Nephron progenitor cell (in vitro differentiated cells): Measurements from ENCODE around the gene COL21A1.

ENCODE experiments used
- DNase-seq: peaks from one replicate; pipeline ENCODE4 v3.0.0; 2021
- H3K27ac Mint-ChIP-seq: 2 replicates; pipeline ENCODE4 v1.8.0; 2021; ENCODE audit warnings: mild to moderate bottlenecking, moderate library complexity, mixed read lengths
- H3K27me3 Mint-ChIP-seq: 2 replicates; pipeline ENCODE4 v1.8.0; 2021; ENCODE audit warnings: mild to moderate bottlenecking, low read depth, mixed read lengths; ENCODE audit not compliant: poor library complexity
- H3K36me3 Mint-ChIP-seq: 2 replicates; pipeline ENCODE4 v1.8.0; 2021; ENCODE audit warnings: low read depth, mixed read lengths
- H3K4me1 Mint-ChIP-seq: 2 replicates; pipeline ENCODE4 v1.8.0; 2021; ENCODE audit warnings: mixed read lengths
- H3K4me3 Mint-ChIP-seq: 2 replicates; pipeline ENCODE4 v1.8.0; 2021; ENCODE audit warnings: mild to moderate bottlenecking, moderate library complexity, mixed read lengths
- H3K9me3 Mint-ChIP-seq: 2 replicates; pipeline ENCODE4 v1.8.0; 2021; ENCODE audit warnings: mild to moderate bottlenecking, moderate library complexity, mixed read lengths
- CTCF ChIP-seq: fragments of 200-600 bp; sonication (generic); IDR thresholded peaks from 2 replicates; pipeline ENCODE4 v1.5.0; 2021; ENCODE audit warnings: antibody characterized with exemption

Gene COL21A1

GRCh38 chr6:56169366-56169765 is 78.0 kb downstream of the COL21A1 start:
- Mint-ChIP-seq H3K9me3 (peaks cover 29% of the 10 kb centered on the region), H3K4me1 (no peaks in the 10 kb centered on the region), H3K4me3 (no peak overlapping the region), H3K27ac (no peak overlapping the region), H3K27me3 (no peaks in the 10 kb centered on the region), H3K36me3 (no peaks in the 10 kb centered on the region)
- TF ChIP-seq CTCF = no peak
- DNase-seq = no peak

- DNase-seq = no peak
- H3K27ac Mint-ChIP-seq = no peak overlapping the region
- no peaks in the 10 kb centered on the region for H3K4me1 Mint-ChIP-seq
- no peaks in the 10 kb centered on the region for H3K36me3 Mint-ChIP-seq
- peaks cover 22% of the 10 kb centered on the region for H3K9me3 Mint-ChIP-seq
- no peaks in the 10 kb centered on the region for H3K27me3 Mint-ChIP-seq
- TF ChIP-seq CTCF = no peak
- H3K4me3 Mint-ChIP-seq = no peak overlapping the region
Measured at GRCh38 chr6:56168596-56168995, 78.8 kb downstream of the COL21A1 start.

GRCh38 chr6:56162081-56162480 is 85.3 kb downstream of the COL21A1 start:
- DNase-seq = no peak
- Mint-ChIP-seq H3K27me3 (no peaks in the 10 kb centered on the region), H3K4me3 (no peak overlapping the region), H3K9me3 (no peaks in the 10 kb centered on the region), H3K36me3 (no peaks in the 10 kb centered on the region), H3K4me1 (peaks cover 5% of the 10 kb centered on the region), H3K27ac (no peak overlapping the region)
- no peak for TF ChIP-seq CTCF

- no peaks in the 10 kb centered on the region for H3K27me3 Mint-ChIP-seq
- TF ChIP-seq CTCF = no peak
- no peak for DNase-seq
- H3K9me3 Mint-ChIP-seq = no peaks in the 10 kb centered on the region
- H3K4me3 Mint-ChIP-seq = no peak overlapping the region
- H3K4me1 Mint-ChIP-seq = peaks cover 13% of the 10 kb centered on the region
- H3K27ac Mint-ChIP-seq = no peak overlapping the region
- H3K36me3 Mint-ChIP-seq = no peaks in the 10 kb centered on the region
Measured at GRCh38 chr6:56160489-56160888, 86.9 kb downstream of the COL21A1 start.

GRCh38 chr6:56158571-56158970 is 88.8 kb downstream of the COL21A1 start:
- Mint-ChIP-seq H3K27me3 (no peaks in the 10 kb centered on the region), H3K4me3 (no peak overlapping the region), H3K27ac (no peak overlapping the region), H3K4me1 (peaks cover 13% of the 10 kb centered on the region), H3K36me3 (no peaks in the 10 kb centered on the region), H3K9me3 (peaks cover 9% of the 10 kb centered on the region)
- no peak for TF ChIP-seq CTCF
- no peak for DNase-seq

GRCh38 chr6:56156643-56157042 is 90.7 kb downstream of the COL21A1 start:
- Mint-ChIP-seq H3K27ac (peak overlapping the region; percentile 10), H3K9me3 (peaks cover 9% of the 10 kb centered on the region), H3K27me3 (no peaks in the 10 kb centered on the region), H3K36me3 (no peaks in the 10 kb centered on the region), H3K4me3 (no peak overlapping the region), H3K4me1 (peaks cover 13% of the 10 kb centered on the region)
- TF ChIP-seq CTCF = no peak
- DNase-seq = no peak
